Activated CD4-positive, alpha-beta memory T cell treated with anti-CD3 and anti-CD28 coated beads, Interleukin-2, amount 10 ng/mL, durations not matched to agents 7 days and 5 days (primary cell): ENCODE measurements around the gene CAP1. TPM values are rescaled to one million over a fixed set of nuclear protein-coding genes. Genes with fewer than 3 reads are reported as not detected.
A peak's percentile ranks its signal among the peaks of the same experiment; 100 is the strongest.
"Not testable (repeated sequence)": the region's sequence is repeated elsewhere in the genome, so short reads cannot be mapped to it uniquely, and the experiment has no call there.

Experiments
- CTCF ChIA-PET: fragments of 350-600 bp; sonication (Branson Sonifier 250); formaldehyde crosslinking; loops from one replicate; lab custom pipeline; 2021; ENCODE audit warnings: antibody characterized with exemption, inconsistent platforms; lab: Charles Lee
- POLR2A ChIA-PET: fragments of 350-600 bp; sonication (Branson Sonifier 250); formaldehyde crosslinking; loops from one replicate; lab custom pipeline; 2021; ENCODE audit warnings: antibody characterized with exemption; lab: Charles Lee
- DNase-seq: peaks from one replicate; pipeline ENCODE4 v3.0.0-alpha.2; 2020
- H3K27ac Mint-ChIP-seq: one replicate; pipeline ENCODE4 v1.8.0; 2021; ENCODE audit warnings: mild to moderate bottlenecking, mixed read lengths
- H3K27me3 Mint-ChIP-seq: one replicate; pipeline ENCODE4 v1.8.0; 2021; ENCODE audit warnings: mixed read lengths
- H3K36me3 Mint-ChIP-seq: one replicate; pipeline ENCODE4 v1.8.0; 2021; ENCODE audit warnings: low read depth, mixed read lengths
- H3K4me1 Mint-ChIP-seq: one replicate; pipeline ENCODE4 v1.8.0; 2021; ENCODE audit warnings: mixed read lengths
- H3K4me3 Mint-ChIP-seq: one replicate; pipeline ENCODE4 v1.8.0; 2021; ENCODE audit warnings: mild to moderate bottlenecking, mixed read lengths
- H3K9me3 Mint-ChIP-seq: one replicate; pipeline ENCODE4 v1.8.0; 2021; ENCODE audit warnings: mixed read lengths
- total RNA-seq, 2 experiments: library from RNA; stranded (reverse); gene quantifications; one replicate each; pipeline ENCODE4 v1.2.3, GENCODE V29; 2021

Gene CAP1
- total RNA-seq, 2 experiments from 2014 or later, result 890 to 908 TPM

GRCh38 chr1:40067023-40067422 is 26.5 kb downstream of the CAP1 start:
- Mint-ChIP-seq H3K9me3 (no peaks in the 10 kb centered on the region), H3K36me3 (peaks cover 85% of the 10 kb centered on the region), H3K4me3 (no peak overlapping the region), H3K27ac (peak overlapping the region; percentile 80), H3K27me3 (no peaks in the 10 kb centered on the region), H3K4me1 (peaks cover 47% of the 10 kb centered on the region)
- POLR2A ChIA-PET, result interaction anchor here (12.8 kb wide), 1 partner anchor 21 kb away, joined by 253 read pairs; the partner anchor contains the start of gene CAP1
- CTCF ChIA-PET, result interaction anchor here (0.7 kb wide), 1 partner anchor 338 kb away, joined by 3 read pairs; no protein-coding TSS in a partner anchor
- DNase-seq, result no peak

GRCh38 chr1:40067851-40068250 is 27.3 kb downstream of the CAP1 start:
- peak overlapping the region; percentile 62 for H3K27ac Mint-ChIP-seq
- POLR2A ChIA-PET, result interaction anchor here (1.0 to 12.8 kb wide), 2 partner anchors 9 to 22 kb away, joined by 4 to 253 read pairs; partner anchors contain the start of gene CAP1

GRCh38 chr1:40072142-40072541 is 31.6 kb downstream of the CAP1 start:
- H3K27me3 Mint-ChIP-seq, result no peaks in the 10 kb centered on the region
- no peak overlapping the region for H3K27ac Mint-ChIP-seq
- no peak overlapping the region for H3K4me3 Mint-ChIP-seq
- no peak for DNase-seq
- ChIA-PET CTCF (no interaction called here), POLR2A (interaction anchor here (1.9 to 3.1 kb wide), 3 partner anchors 9 to 13 kb away, joined by 8 to 13 read pairs (median 10); no protein-coding TSS in a partner anchor)
- peaks cover 8% of the 10 kb centered on the region for H3K4me1 Mint-ChIP-seq
- H3K9me3 Mint-ChIP-seq, result no peaks in the 10 kb centered on the region
- peaks cover 67% of the 10 kb centered on the region for H3K36me3 Mint-ChIP-seq

More at GRCh38 chr1:40067851-40068250, 27.3 kb downstream of the CAP1 start:
- Mint-ChIP-seq H3K9me3 (no peaks in the 10 kb centered on the region), H3K4me3 (no peak overlapping the region), H3K36me3 (peaks cover 89% of the 10 kb centered on the region), H3K27me3 (no peaks in the 10 kb centered on the region), H3K4me1 (peaks cover 43% of the 10 kb centered on the region)
- DNase-seq, result no peak
- CTCF ChIA-PET, result interaction anchor here (1.6 kb wide), 1 partner anchor 11 kb away, joined by 4 read pairs; no protein-coding TSS in a partner anchor

- POLR2A ChIA-PET, result interaction anchor here (1.6 to 2.4 kb wide), 3 partner anchors 23 to 32 kb away, joined by 3 to 7 read pairs (median 7); partner anchors contain the start of gene CAP1
- H3K9me3 Mint-ChIP-seq, result no peaks in the 10 kb centered on the region
- peak overlapping the region; percentile 38 for H3K27ac Mint-ChIP-seq
Observed at GRCh38 chr1:40073062-40073461, 32.5 kb downstream of the CAP1 start.

GRCh38 chr1:40075266-40075665 is 34.7 kb downstream of the CAP1 start:
- no peak overlapping the region for H3K27ac Mint-ChIP-seq
- peaks cover 60% of the 10 kb centered on the region for H3K36me3 Mint-ChIP-seq
- no peaks in the 10 kb centered on the region for H3K9me3 Mint-ChIP-seq
- CTCF ChIA-PET, result interaction anchor here (0.7 to 3.5 kb wide), 2 partner anchors 10 to 50 kb away, joined by 4 to 17 read pairs; no protein-coding TSS in a partner anchor
- POLR2A ChIA-PET, result interaction anchor here (0.7 to 2.4 kb wide), 6 partner anchors 11 to 264 kb away, joined by 3 to 7 read pairs (median 4); partner anchors contain the start of gene CAP1
- no peak for DNase-seq
- no peaks in the 10 kb centered on the region for H3K27me3 Mint-ChIP-seq
- no peak overlapping the region for H3K4me3 Mint-ChIP-seq
- H3K4me1 Mint-ChIP-seq, result peaks cover 14% of the 10 kb centered on the region

More at GRCh38 chr1:40073062-40073461, 32.5 kb downstream of the CAP1 start:
- H3K4me3 Mint-ChIP-seq, result no peak overlapping the region
- peaks cover 3% of the 10 kb centered on the region for H3K4me1 Mint-ChIP-seq
- H3K36me3 Mint-ChIP-seq, result peaks cover 65% of the 10 kb centered on the region
- CTCF ChIA-PET, result interaction anchor here (2.4 to 3.5 kb wide), 2 partner anchors 12 to 265 kb away, joined by 13 to 17 read pairs; no protein-coding TSS in a partner anchor
- no peak for DNase-seq
- no peaks in the 10 kb centered on the region for H3K27me3 Mint-ChIP-seq

GRCh38 chr1:40076895-40077312 is 36.4 kb downstream of the CAP1 start:
- Mint-ChIP-seq H3K27me3 (no peaks in the 10 kb centered on the region), H3K27ac (peak overlapping the region; percentile 25), H3K36me3 (peaks cover 50% of the 10 kb centered on the region), H3K4me1 (peaks cover 21% of the 10 kb centered on the region), H3K4me3 (no peak overlapping the region), H3K9me3 (no peaks in the 10 kb centered on the region)
- CTCF ChIA-PET, result interaction anchor here (1.3 to 3.3 kb wide), 4 partner anchors 12 to 265 kb away, joined by 7 to 32 read pairs (median 14); no protein-coding TSS in a partner anchor
- POLR2A ChIA-PET, result interaction anchor here (1.1 to 2.3 kb wide), 8 partner anchors 9 to 297 kb away, joined by 3 to 6 read pairs (median 4); partner anchors contain the start of genes CAP1 and SMAP2
- DNase-seq, result no peak

- Mint-ChIP-seq H3K36me3 (peaks cover 43% of the 10 kb centered on the region), H3K27me3 (no peaks in the 10 kb centered on the region), H3K4me1 (peaks cover 20% of the 10 kb centered on the region), H3K9me3 (no peaks in the 10 kb centered on the region), H3K27ac (no peak overlapping the region), H3K4me3 (no peak overlapping the region)
- ChIA-PET CTCF (interaction anchor here (0.6 to 7.5 kb wide), 17 partner anchors 10 to 322 kb away, joined by 3 to 82 read pairs (median 5); no protein-coding TSS in a partner anchor), POLR2A (interaction anchor here (0.8 to 2.3 kb wide), 4 partner anchors 16 to 260 kb away, joined by 3 to 6 read pairs (median 6); partner anchors contain the start of gene CAP1)
- peak; percentile 57 for DNase-seq
Observed at GRCh38 chr1:40078512-40079333, 38.2 kb downstream of the CAP1 start.

- no peaks in the 10 kb centered on the region for H3K9me3 Mint-ChIP-seq
- H3K27ac Mint-ChIP-seq, result peak overlapping the region; percentile 57
- peaks cover 20% of the 10 kb centered on the region for H3K4me1 Mint-ChIP-seq
- no peak for DNase-seq
- H3K36me3 Mint-ChIP-seq, result peaks cover 42% of the 10 kb centered on the region
- H3K27me3 Mint-ChIP-seq, result no peaks in the 10 kb centered on the region
- ChIA-PET CTCF (interaction anchor here (0.8 to 7.5 kb wide), 7 partner anchors 8 to 266 kb away, joined by 3 to 82 read pairs (median 4); no protein-coding TSS in a partner anchor), POLR2A (interaction anchor here (1.0 kb wide), 1 partner anchor 41 kb away, joined by 4 read pairs; no protein-coding TSS in a partner anchor)
- no peak overlapping the region for H3K4me3 Mint-ChIP-seq
Observed at GRCh38 chr1:40079774-40080400, 39.4 kb downstream of the CAP1 start.

- H3K36me3 Mint-ChIP-seq, result peaks cover 48% of the 10 kb centered on the region
- no peak overlapping the region for H3K4me3 Mint-ChIP-seq
- POLR2A ChIA-PET, result interaction anchor here (1.9 to 2.5 kb wide), 2 partner anchors 11 to 81 kb away, joined by 4 to 10 read pairs; no protein-coding TSS in a partner anchor
- H3K4me1 Mint-ChIP-seq, result peaks cover 22% of the 10 kb centered on the region
- DNase-seq, result no peak
- CTCF ChIA-PET, result interaction anchor here (1.2 to 7.5 kb wide), 3 partner anchors 17 to 255 kb away, joined by 3 to 82 read pairs (median 6); no protein-coding TSS in a partner anchor
- no peaks in the 10 kb centered on the region for H3K27me3 Mint-ChIP-seq
- H3K9me3 Mint-ChIP-seq, result no peaks in the 10 kb centered on the region
- no peak overlapping the region for H3K27ac Mint-ChIP-seq
Observed at GRCh38 chr1:40081871-40082270, 41.3 kb downstream of the CAP1 start.

- peak; percentile 55 for DNase-seq
- POLR2A ChIA-PET, H3K4me3 Mint-ChIP-seq, H3K9me3 Mint-ChIP-seq, H3K27me3 Mint-ChIP-seq, H3K27ac Mint-ChIP-seq: not testable (repeated sequence)
- H3K4me1 Mint-ChIP-seq, result peaks cover 17% of the 10 kb centered on the region
- CTCF ChIA-PET, result interaction anchor here (1.0 to 7.5 kb wide), 8 partner anchors 11 to 252 kb away, joined by 3 to 82 read pairs (median 6); partner anchors contain the start of gene PPT1
- peaks cover 47% of the 10 kb centered on the region for H3K36me3 Mint-ChIP-seq
Observed at GRCh38 chr1:40084750-40085149, 44.2 kb downstream of the CAP1 start.

- Mint-ChIP-seq H3K4me3 (no peak overlapping the region), H3K9me3 (no peaks in the 10 kb centered on the region), H3K27me3 (no peaks in the 10 kb centered on the region), H3K27ac (no peak overlapping the region), H3K4me1 (peaks cover 24% of the 10 kb centered on the region), H3K36me3 (peaks cover 65% of the 10 kb centered on the region)
- ChIA-PET POLR2A (no interaction called here), CTCF (interaction anchor here (0.9 to 4.4 kb wide), 3 partner anchors 13 to 248 kb away, joined by 4 to 32 read pairs (median 5); no protein-coding TSS in a partner anchor)
- no peak for DNase-seq
Observed at GRCh38 chr1:40090652-40091355, 50.3 kb downstream of the CAP1 start.
